GM19193 (cell line): Measurements from ENCODE around the gene GLRA3.

Source experiments
- POLR2A ChIP-seq: IDR thresholded peaks from 4 replicates; pipeline ENCODE4 v1.6.1; 2011; ENCODE audit not compliant: insufficient read depth, insufficient read length; ENCODE audit errors: extremely low read depth

GLRA3 gene

DNA sequence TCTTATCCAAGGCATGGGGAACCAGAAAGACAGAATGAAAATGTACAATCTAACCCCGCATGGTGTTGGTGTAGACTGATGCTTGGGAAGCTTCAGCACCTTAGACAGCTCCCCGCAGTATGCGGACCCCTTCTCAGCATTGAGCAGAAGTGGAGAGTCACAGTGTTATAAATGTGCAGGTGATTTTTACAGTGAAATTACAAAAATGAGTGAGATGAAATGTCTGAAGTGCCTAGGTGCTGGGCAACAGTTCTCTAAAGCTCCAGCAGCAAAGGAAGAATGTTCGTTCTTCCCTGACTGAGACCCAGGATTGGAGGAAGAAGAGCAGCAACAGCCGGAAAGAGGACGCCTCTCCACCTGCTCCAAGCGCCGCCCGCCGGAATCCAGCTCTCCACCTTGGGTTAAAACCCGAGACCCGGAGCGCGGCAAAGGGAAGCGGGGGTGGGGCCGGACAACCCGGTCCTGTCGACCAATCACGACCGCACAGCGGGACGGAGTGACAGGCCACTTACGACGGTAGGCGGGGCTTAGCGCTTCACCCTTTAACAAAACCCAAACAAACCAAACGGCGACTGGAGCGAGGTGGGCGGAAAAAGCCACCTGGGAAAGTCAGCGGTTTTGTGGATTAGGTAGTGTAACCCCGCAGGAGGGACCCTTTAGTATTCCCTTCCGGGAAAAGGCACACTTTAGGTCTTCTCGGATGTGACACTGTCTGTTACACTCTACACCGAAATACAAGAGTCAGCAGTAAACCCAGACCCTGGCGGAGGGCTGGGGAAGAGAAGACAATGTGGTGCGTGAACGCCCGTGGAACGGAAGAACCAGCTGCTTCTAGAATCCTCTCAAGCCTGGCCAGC lies at the start of gene GLRA3:
GLRA3 (minus strand) TSS at position 403 of the 857 bp plus-strand sequence. CDS start 436 bp downstream, outside the sequence.
- no peak for TF ChIP-seq POLR2A

DNA sequence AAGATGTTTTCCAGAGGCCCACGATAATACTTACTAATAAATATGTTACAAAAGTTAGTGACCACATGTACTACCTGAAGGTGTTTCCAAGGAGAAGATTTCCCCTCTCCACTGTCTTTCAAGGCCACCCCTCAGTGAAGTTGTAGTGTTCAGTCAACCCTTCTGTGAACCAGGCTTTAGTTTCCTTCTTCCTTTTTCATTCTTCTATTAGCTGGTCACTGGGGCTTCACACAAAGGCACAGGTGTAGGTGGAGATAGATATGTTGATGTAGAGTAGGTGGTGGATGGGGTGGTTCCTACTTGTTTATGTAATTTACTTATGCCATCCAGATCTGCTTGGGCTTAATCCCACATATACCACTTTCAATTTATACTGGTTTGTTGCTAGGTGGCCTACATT lies 45.9 kb upstream of the GLRA3 start:
- TF ChIP-seq POLR2A: no peak

GRCh38 chr4:174873931-174874330 lies 44.9 kb upstream of the GLRA3 start:
- no peak for TF ChIP-seq POLR2A

- no peak for TF ChIP-seq POLR2A
Observed at GRCh38 chr4:174871407-174871806, 42.4 kb upstream of the GLRA3 start.

DNA sequence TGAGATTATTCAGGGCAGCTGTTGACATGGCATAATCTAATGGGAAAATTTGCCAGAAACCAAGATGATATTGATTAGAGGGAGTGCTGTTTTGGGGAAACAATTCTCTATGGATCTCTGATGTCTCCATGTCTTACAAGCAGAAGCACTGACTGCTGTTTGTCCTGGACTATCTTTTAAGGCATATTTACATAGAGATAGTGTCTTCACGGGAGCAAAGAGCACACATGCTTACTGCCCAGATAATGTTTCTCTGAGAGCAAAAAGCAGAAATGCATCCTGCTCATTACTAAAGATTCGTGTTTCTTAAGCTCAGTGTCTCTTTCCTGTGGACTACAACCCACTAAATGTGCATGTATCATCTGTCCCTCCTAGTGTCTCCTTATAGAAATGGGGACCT lies 41.3 kb upstream of the GLRA3 start:
- TF ChIP-seq POLR2A: no peak

DNA sequence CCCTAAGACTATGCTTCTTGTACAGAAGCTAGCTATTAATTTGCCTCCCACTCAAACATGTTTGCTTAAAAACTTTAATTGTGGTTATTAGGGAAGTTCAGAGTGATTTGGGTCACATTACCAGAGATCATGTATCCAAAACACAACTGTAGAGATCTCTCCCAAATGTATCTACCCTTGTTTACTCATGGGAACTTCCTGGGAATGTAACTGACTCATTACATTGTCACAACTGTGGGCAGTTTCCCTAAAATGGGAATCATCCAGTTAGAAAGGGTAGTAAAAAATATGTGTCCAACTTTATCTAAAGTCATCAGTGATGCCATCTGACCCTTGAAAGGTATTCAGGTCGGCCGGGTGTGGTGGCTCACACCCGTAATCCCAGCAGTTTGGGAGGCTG lies 40.3 kb upstream of the GLRA3 start:
- no peak for TF ChIP-seq POLR2A

DNA sequence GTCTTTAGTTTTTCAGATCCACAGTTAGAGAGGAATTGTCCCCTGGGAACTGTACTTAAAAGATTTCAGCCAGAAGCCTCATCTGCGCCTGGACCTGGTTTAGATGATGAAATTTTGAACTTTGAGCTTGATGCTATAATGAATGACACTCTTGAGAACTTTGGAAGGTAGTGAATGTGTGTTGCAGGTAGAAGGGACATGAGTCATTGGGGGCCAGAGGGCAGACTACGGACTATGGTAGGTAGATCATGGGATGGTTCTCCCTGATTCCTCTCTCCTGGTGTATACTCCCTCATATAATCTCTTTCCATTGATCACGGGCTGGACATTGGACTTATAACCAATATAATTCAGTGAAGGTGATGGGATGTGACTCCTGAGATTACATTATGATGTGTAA lies 38.9 kb upstream of the GLRA3 start:
- TF ChIP-seq POLR2A: no peak

DNA sequence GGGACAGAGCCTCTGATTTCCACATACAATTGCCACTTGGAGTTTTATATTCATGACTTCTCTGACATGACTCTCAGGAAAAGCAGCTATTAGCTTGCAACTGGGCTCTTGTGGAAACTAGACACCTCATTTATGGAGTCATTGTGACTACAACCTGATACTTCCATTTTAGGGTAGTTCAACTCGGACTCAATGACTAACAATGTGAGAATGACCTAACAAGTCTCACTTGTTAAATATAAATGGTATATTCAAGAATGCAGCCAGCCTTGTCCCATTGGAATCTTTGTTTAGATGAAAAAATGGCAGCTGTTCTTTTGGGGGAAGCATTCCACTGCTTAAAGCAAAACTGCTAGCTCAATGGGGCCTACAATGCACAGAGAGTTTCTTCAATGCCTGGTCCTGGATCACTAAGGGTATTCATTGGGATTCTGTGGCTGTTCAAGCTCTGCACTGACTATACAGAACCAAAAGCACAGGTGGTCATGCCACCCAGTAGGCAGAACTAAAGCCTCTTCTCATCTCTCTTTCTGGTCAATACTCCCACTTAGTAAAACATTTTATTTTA lies 36.5 kb upstream of the GLRA3 start:
- TF ChIP-seq POLR2A: no peak

GRCh38 chr4:174864031-174864430 lies 35.0 kb upstream of the GLRA3 start:
- no peak for TF ChIP-seq POLR2A

DNA sequence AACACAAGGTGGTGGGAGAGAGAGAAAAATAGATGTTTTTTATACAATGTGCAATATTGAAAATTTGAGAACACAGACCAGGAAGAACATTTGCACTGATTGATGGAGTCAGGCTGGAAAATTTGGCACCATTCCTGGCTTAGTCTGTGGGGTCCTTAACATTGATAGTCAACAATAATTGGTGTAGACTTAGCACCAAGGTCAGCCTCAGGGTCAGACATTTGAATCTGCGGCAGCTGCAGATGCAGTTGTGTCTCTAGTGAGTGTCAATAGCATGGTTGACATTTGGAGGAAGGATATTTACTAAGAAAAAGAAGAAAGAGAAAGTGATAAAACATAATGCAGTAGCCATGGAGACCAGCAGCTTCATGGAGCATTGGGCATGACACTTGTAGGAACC lies 31.5 kb upstream of the GLRA3 start:
- TF ChIP-seq POLR2A: no peak

- TF ChIP-seq POLR2A: no peak
Observed at GRCh38 chr4:174859904-174860303, 30.9 kb upstream of the GLRA3 start.

DNA sequence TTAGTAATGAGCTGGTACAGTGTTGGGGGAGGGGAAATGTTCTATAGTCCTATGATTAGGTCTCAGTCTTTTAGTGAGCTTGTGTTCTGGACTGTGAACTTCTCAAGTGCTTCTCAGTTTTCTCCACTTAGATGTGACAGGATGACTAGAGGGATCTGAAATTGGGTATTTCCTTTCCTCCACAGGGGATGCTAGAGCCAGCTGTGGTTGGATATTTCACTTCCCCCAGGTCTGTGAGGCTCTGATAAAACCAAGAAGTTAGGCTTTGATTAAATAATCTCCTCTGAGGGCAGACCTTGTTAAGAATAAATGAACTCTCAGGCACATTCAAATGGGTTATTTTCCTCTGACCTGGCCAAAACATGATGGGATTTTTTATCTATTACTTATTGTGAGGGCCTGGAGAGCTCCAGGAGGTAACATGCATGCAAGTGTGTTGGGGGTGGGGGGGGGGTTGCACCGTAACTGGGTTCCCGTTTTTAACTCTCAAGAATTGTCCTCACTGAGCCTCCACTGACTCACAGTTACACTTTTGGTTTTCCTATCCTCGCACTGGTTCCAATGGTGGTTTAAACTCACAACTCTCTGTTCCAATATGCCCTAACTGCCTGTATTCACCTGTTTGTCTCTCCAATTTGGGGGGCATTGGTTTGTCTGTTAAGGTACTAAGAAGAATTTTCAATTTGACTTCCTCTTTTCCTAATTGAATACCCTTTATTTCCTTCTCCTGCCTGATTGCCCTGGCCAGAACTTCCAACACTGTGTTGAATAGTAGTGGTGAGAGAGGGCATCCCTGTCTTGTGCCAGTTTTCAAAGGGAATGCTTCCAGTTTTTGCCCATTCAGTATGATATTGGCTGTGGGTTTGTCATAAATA lies 28.1 kb upstream of the GLRA3 start:
- TF ChIP-seq POLR2A: no peak

DNA sequence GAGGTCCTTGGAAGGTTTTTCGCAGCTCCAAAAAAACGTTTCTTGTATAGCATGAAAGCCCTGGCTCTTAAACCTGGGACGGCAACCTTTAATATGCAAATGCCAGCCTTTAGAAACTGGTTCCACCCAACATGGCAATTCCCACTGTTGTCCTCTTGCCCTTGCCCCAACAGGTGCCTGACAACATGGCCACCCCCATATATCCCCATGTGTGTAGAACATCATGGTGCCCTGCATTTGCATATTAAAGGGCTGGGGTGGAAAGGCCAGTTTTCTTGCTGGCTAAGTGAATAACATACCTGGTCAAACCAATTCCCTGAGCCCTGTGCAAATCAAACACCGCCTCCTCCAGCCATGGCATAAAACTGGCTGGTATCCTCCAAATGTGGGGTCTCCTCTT lies 26.0 kb upstream of the GLRA3 start:
- no peak for TF ChIP-seq POLR2A

- no peak for TF ChIP-seq POLR2A
Observed at GRCh38 chr4:174853629-174854028, 24.6 kb upstream of the GLRA3 start.

DNA sequence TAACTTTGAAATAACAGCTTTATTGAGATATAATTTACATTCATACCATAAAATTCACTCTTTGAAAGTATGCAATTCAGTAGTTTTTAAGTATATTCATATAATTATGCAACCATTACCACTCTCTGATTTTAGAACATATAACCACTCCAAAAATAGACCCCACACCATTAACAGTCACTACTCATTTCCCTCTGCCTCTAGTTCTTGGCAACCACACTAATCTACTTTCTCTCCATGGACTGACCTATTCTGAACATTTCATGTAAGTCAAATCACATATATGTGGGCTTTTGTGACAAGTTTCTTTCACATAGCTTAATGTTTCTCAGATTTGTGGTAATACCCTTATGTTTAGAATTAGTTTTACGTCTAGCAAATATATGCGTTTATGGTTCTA lies 19.5 kb upstream of the GLRA3 start:
- no peak for TF ChIP-seq POLR2A
